Stimulated activated CD8-positive, alpha-beta memory T cell treated with anti-CD3 and anti-CD28 coated beads, Interleukin-7, amount 100 ng/mL, for 4 hours (primary cell): ENCODE measurements around the gene FOLR3.
"Not testable (repeated sequence)": the region's sequence is repeated elsewhere in the genome, so short reads cannot be mapped to it uniquely, and the experiment has no call there.

Source experiments
- DNase-seq, 2 donors: peaks; one replicate each; pipeline ENCODE4 v3.0.0-alpha.2; 2020; ENCODE audit warnings: low read depth in 2 of 2

The FOLR3 gene

DNA sequence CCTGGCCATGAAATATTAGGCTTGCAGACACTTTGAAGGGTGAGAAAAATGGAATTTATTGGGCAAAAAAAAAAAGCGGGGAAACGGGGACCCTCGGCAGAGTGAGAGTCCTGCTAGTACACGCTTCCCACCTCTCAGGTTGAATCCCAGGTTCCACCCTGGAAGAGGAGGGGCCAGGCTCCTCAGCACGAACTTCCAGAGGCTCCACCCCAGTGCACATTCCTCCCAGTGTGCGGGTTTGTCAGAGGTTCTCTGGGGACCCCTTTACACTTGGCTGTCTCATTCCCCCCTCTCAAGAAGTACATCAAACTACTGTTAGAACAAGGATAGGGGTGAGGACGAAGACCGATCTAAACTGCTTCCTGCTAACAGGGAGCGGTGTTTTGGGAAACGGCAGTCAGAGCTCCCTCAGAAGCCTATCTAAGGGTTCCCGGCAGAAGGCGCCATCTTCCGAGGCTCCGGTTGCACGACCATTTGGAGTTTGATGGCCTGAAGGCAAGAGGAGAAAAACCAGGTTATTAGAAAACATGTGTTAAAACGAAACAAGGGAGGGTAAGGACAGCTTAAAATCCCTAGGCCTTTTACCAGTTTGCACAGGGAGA lies 27.5 kb downstream of the FOLR3 start:
- no peak for DNase-seq

DNA sequence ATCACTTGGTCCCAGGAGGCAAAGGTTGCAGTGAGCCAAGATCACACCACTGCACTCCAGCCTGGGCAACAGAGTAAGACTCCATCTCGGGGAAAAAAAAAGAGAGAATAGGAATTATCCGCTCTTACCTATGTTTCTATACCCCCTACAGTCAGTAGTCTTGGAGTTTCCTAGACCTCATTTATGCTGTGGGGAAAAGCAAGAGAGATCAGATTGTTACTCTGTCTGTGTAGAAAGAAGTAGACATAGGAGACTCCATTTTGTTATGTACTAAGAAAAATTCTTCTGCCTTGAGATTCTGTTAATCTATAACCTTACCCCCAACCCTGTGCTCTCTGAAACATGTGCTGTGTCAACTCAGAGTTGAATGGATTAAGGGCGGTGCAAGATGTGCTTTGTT lies 28.7 kb downstream of the FOLR3 start:
- not testable (repeated sequence) for DNase-seq

DNA sequence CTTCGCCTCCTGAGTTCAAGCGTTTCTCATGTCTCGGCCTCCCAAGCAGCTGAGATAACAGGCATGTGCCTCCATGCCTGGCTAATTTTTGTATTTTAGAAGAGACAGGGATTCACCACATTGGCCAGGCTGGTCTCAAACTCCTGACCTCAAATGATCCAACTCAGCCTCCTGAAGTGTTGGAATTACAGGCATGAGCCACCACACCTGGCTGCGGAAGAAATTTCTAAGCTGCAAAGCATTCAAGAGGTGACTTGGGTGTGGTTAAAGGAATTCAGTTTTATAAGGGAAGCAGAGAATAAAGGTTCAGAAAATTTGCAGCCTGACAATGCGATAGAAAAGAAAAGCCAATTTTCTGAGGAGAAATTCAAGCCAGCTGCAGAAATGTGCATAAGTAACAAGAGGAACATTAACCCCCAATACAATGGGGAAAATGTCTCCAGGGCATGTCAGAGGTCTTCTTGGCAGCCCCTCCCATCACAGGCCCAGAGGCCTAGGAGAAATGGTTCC lies 33.6 kb downstream of the FOLR3 start:
- DNase-seq: not testable (repeated sequence)

DNA sequence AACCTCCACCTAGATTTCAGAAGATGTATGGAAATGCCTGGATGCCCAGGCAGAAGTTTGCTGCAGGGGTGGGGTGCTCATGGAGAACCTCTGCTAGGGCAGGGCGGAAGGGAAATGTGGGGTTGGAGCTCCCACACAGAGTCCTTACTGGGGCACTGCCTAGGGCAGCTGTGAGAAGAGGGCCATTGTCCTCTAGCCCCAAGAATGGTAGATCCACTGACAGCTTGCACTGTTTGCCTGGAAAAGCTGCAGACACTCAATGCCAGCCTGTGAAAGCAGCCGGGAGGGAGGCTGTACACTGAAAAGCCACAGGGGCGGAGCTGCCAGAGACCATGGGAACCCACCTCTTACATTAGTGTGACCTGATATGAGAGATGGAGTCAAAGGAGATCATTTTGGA lies 34.2 kb downstream of the FOLR3 start:
- DNase-seq: not testable (repeated sequence)

DNA sequence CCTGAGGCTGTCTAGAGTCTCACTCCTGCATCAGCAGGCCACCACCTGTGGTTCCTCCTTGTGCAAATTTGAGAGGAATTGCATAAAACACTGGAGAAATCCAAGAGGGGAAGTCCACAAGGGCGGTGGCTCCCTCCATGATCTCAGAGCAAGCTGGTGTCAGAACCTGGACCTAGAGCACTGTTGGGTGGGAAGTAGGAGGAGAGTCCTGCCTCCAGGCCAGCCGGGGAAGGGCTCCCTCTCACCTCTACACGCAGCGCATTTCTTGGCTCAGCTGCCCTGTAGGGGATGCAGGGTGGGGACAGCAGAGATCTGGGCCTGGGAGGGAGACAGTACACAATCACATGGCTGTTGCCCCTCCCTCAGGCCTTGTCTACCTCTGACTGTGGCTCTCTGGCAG lies 36.5 kb downstream of the FOLR3 start:
- DNase-seq: not testable (repeated sequence)

DNA sequence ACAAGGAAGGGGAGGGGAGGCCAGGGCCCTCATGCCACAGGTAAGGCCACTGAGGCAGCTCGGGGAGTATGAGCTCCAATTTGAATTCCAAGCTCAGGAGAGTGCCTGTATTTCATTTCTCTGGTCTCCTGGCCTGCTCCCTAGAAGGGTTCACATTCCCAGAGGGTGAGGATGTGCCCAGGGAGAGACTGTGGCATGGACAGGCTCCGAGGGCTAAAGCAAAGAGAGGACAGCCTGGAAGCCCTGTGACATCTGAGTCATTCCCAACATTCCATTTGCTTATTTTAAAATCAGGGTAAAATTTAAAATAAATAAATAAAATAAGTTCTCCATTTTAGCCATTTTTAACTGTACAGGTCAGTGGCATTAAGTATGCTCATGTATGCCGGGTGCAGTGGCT lies 37.8 kb downstream of the FOLR3 start:
- DNase-seq: no peak

- DNase-seq: no peak
Observed at GRCh38 chr11:72174302-72175070, 39.0 kb downstream of the FOLR3 start.

DNA sequence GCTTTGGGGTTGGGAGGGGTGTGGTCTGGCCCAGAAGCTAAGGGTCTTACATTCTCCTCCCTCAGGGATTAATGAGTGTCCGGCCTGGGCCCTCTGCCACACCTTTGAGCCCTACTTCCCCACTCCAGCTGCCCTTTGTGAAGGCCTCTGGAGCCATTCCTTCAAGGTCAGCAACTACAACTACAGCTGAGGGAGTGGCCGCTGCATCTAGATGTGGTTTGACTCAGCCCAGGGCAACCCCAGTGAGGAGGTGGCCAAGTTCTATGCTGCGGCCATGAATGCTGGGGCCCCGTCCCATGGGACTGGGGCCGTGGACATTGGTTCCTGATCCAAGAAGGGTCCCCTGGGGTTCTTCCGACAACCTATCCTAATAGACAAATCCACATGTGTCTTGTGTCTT lies 42.1 kb downstream of the FOLR3 start:
- DNase-seq: no peak

DNA sequence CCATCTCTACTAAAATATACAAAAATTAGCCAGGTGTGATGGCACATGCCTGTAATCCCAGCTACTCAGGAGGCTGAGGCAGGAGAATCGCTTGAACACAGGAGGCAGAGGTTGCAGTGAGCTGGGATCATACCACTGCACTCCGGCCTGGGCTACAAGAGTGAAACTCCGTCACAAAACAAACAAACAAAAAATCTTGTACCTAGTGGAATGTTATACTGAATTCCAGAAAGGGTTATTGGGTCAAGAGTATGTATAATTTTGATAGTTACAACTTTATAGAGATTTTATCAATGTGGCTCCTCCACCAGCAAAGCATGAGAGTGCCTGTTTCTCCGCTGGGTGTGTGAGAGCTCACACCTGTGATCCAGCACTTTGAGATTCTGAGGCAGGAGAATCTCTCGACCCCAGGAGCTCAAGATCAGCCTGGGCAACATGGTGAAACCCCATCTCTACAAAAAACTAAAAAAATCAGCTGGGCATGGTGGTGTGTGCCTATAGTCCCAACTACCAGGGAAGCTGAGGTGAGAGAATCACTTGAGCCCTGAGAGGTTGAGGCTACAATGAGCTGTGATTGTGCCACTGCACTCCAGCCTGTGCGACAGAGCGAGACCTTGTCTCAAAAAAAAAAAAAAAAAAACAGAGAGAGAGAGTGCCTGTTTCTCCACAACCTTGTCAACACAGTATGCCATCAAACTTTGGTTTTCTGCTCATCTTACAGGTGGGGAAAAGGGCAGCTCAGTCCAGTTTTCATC lies 43.7 kb downstream of the FOLR3 start:
- no peak for DNase-seq

DNA sequence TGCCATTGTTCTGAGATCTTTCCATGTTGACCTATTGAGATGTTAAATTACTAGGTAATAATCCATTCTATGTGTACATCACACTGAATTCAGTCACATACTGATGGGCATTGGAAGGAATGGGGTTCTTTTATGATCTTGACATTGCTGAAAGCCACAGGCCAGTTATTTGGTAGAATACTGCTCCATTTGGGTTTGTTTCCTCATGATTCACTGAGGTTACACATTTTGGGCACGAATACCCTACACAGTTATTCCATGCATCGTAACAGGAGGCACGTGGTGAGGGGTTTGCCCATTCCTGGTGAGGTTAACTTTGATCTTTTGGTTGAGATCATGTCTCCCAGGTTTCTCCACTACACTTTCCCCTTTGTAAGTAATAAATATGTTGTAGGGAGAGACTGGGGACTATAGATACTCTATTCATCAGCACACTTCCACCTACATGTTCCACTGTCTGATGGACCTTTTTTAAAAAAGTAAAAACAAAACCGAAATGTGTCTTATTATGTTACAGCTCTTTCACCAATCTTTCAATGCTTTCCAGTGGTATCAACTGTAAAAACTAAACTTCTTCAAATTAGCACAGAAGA lies 44.4 kb downstream of the FOLR3 start:
- DNase-seq: no peak

DNA sequence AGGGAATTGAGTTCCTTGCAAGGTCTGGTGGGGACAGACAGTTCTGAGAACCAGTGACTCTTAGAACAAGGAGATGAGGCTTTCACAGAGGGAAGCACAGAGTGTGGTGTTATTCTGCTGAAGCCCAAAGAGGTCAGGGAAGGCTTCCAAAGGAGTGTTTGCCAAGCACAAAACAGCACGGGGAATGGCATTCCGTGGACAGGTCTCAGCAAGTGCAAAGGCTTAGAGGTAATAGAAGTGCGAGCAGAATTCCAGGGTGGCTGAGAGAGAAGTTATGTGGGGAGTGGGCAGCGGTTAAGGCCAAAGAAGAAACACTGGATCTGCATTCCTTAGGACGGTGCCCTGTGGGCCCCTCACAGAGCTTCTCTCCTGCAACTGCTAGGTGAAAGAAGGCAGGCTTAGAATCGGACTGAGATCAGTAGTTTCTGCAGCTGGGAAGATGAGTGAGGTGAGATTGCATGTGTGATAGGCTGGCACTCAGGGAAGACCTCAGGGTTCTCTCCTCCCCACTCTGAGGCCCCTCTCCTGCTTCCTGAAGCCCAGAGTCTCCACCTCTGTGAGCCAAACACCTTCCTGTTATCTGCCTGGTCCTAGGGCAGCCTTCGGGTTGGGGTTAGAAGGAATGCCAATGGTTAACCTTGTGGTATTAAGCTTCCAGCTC lies 45.5 kb downstream of the FOLR3 start:
- DNase-seq: not testable (repeated sequence)

DNA sequence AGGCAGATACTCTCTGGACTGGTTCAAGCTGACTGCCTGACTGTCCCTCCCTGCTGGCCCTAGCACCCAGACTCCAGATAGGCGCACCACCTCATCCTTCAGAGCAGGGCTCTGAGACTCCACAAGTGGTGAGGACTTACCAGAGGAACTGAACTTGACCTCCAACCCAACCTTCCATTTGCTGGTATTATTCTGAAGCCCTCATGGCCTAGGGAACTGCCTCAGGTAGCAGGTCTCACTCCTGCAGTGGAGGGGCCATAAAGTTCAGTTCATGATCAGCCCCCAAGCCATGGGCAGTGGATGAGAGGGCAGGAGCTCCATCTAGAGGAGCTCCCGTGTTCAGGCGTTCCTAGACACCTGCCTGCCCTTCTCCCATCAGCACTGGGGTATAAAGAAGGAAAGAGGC lies 46.0 kb downstream of the FOLR3 start:
- not testable (repeated sequence) for DNase-seq

DNA sequence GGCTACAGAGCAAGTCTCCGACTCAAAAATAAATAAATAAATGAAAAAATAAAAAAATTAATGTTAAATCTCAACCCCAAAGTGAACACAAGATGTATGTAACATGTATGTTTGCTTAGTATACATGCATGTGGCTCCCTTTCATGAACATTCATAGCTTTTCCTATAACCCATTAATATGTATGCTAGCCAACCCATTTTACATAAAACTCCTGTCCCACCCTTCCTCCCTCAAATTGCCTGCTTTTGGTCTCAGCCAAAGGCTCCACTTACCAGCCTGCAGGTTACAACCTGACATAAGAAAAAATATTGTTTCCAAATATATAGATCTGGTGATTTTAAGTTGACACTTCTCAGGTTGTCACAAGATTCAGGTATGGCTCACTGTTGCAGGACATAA lies 52.7 kb downstream of the FOLR3 start:
- no peak for DNase-seq
